Tongue (tissue), 2 donors: ENCODE results near the gene KMT2A. TPM values are rescaled to one million over a fixed set of nuclear protein-coding genes. Genes with fewer than 3 reads are reported as not detected.

ENCODE experiments used
- DNase-seq: peaks from one replicate; pipeline ENCODE4 v3.0.0-alpha.2; 2015
- total RNA-seq: library from RNA; depleted of rRNA; stranded (reverse); fragments of >200 nt; gene quantifications from one replicate; pipeline ENCODE4 v1.2.3, GENCODE V29; 2014

Gene KMT2A
- total RNA-seq, 1 donor from 2014 or later = 64.5 TPM

DNA sequence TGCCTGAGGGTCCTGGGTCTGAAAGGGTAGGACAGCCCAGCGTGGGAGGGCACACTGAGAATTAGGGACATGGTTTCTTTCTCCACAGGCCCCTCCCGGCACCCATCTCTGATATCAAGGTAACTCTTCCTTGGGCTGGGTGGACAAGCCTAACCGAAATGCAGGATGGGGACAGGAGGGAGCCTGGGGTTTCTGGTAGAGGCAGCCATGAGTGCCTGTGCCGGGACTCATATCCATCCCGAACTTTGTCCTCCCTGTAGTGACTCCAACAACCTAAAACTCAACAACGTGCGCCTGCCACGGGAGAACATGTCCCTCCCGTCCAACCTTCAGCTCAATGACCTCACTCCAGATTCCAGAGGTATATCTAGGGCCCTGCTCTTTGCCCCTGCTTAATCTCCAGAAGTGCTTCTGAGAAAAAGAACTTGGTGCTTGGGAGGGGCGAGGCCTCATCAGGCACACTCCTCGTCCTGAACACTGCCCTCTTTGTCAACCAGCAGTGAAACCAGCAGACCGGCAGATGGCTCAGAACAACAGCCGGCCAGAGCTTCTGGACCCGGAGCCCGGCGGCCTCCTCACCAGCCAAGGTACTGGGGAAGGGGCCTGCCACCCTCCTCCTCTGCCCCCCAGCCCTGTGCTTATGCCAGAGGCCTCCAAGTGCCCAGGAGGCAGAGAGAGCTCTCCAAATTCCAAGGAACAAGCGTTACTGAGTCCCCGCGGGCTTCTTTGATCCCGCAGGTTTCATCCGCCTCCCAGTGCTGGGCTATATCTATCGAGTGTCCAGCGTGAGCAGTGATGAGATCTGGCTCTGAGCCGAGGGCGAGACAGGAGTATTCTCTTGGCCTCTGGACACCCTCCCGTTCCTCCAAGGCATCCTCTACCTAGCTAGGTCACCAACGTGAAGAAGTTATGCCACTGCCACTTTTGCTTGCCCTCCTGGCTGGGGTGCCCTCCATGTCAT, 97.8 kb downstream of the KMT2A start:
- peak; percentile 31 for DNase-seq

DNA sequence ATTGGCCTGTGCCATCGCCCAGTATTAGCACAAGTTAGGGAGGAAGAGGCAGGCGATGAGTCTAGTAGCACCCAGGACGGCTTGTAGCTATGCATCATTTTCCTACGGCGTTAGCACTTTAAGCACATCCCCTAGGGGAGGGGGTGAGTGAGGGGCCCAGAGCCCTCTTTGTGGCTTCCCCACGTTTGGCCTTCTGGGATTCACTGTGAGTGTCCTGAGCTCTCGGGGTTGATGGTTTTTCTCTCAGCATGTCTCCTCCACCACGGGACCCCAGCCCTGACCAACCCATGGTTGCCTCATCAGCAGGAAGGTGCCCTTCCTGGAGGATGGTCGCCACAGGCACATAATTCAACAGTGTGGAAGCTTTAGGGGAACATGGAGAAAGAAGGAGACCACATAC, 99.0 kb downstream of the KMT2A start:
- DNase-seq = no peak

DNA sequence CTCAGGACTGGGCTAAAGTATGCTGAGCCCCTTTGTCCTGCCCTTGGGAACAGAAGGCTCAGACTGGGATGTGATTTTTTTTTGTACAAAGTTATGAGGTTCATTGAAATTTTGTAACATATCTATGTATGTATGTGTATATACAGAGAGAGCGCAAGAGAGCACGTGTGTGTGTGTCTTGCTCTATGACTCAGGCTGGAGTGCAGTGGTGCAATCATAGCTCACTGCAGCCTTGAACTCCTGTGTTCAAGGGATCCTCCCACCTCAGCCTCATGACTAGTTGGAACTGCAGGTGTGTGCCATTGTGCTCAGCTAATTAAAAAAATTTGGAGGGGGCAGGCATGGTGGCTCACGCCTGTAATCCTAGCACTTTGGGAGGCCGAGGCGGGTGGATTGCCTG, 100.4 kb downstream of the KMT2A start:
- DNase-seq = no peak

DNA sequence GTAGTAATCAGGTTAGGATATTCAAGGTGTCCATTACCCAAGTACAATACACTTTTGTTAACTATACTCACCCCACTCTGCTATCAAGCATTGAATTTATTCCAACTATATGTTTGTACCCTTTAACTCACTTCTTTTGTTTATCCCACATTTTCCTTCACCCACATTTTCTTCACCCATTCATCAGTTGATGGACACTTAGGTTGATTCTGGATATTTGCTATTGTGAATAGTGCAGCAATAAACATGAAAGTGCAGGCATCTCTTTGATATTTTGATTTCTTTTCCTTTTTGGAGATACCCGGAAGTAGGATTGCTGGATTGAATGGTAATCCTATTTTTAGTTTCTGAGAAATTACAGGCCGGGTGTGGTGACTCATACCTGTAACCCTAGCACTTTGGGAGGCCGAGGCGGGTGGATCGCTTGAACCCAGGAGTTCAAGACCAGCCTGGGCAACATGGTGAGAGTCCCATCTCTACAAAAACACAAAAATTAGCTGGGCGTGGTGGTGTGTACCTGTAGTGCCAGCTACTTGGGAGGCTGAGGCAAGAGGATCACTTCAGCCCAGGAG, 101.2 kb downstream of the KMT2A start:
- DNase-seq = no peak

DNA sequence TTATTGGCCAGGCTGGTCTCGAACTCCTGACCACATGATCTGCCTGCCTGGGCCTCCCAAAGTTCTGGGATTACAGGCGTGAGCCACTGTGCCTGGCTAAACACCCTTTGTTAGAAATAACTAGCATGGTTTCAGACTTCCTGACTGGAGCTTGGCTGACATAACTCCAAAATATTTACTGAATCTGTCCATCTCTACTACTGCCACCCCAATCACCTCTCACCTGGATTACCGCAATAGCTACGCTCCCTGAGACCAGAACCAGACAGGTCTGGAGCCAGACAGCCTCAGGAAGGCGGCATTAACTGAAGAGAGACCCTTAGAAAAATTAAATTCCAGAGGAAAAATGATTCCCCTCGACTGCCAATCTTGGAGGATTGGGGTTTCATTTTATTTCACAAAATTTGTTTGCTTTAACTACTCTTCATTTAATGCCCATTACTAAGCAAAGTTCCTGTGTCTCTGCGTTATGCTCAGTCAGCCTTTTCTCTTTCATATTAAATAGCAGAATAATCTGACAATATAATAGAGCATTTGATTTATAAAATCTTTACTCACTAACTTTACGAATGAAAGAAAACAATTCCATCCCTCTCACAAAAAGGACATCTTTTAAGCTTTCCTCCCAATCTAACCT, 107.8 kb downstream of the KMT2A start:
- no peak for DNase-seq

DNA sequence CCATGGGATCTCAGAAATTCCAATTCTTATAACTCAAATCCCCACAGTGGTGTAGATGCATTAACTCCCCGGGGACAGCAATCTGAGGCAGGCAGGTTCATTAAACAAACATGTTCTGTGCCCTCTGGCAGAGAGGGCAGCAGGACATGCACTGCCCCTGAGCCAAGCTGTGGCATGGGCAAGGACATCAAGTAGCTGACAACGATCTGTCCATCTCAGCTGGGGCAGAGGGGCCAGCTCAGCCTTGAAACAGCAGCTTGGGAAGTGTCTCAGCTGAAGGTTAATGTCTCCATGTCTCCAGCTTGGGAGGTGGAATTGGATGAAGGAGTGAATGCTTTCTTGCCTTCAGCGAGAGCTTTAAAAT, 108.3 kb downstream of the KMT2A start:
- DNase-seq = no peak

DNA sequence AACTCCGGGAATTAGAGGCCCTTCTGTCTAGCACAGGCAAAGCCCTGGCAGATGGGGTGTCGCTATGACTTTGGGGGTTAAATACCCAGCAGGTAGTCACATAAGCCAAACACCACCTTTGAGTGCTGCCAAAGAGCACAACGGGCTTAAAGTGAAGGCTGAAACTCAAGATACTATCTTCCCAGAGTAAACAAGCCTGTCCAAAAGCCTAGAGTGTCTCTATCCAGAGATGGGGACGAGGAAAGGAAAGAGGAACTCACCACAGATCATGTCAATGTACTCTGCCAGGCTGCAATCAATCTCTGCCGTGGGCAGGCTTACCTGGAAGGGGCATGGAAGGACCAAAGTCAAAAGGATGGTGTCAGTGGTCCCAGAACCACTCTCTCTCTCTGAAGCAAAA, 109.2 kb downstream of the KMT2A start:
- DNase-seq = no peak

DNA sequence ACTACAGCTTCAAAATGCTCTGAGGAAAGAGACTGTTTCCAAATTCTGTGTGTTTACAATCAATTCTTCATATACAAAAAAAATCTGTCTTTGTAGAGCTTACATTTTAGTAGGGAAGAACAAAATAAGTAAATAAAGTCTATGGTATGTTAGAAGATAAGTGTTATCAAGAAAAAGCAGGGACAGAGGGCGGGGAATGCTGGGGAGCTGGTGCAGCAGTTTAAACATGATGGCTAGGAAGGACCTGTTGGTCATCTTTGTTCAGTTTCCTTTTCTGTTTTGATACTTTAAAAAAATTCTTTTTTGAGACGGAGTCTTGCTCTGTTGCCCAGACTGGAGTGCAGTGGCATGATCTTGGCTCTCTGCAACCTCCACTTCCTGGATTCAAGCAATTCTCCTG, 110.8 kb downstream of the KMT2A start:
- DNase-seq = no peak

DNA sequence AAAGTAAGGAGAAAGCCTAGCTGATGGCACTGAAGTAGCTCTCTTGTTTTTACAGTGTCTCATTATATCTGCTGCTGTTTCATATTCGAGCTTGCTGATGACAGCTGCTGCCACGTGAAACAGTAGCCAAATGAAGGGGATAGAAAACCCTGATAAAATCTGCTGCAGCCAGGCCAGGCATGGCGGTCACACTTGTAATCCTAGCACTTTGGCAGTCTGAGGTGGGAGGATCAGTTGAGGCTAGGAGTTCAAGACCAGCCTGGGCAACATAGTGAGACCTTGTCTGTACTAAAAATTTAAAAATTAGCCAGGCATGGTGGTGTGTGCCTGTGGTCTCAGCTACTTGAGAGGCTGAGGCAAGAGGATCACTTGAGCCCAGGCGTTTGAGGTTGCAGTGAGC, 116.0 kb downstream of the KMT2A start:
- no peak for DNase-seq

DNA sequence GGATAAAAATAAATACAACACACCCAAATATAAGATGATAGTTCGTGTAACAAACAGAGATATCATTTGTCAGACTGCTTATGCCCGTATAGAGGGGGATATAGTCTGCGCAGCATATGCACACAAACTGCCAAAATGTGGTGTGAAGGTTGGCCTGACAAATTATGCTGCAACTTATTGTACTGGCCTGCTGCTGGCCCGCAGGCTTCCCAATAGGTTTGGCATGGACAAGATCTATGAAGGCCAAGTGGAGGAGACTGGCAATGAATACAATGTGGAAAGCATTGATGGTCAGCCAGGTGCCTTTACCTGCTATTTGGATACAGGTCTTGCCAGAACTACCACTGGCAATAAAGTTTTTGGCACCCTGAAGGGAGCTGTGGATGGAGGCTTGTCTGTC, 124.5 kb downstream of the KMT2A start:
- DNase-seq = no peak

DNA sequence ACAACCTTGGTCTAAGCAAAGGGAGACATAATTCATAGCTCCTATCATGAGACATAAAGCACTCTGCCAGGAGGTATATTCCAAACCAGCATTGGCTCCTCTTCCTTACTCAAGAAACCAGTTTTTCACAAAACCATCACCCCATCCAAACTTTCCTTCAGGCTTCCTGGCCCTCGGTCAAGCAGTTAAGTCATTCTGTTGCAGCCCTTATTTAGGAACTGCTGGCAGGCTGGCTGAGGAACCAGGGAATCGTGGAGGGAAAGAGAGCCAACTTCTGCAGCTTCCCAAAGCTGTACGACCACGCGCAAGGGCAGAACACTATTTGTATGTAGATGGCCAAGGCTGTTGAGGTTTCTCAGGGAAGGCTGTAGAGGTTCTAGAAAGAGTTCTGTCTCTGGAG, 128.8 kb downstream of the KMT2A start:
- peak; percentile 45 for DNase-seq

DNA sequence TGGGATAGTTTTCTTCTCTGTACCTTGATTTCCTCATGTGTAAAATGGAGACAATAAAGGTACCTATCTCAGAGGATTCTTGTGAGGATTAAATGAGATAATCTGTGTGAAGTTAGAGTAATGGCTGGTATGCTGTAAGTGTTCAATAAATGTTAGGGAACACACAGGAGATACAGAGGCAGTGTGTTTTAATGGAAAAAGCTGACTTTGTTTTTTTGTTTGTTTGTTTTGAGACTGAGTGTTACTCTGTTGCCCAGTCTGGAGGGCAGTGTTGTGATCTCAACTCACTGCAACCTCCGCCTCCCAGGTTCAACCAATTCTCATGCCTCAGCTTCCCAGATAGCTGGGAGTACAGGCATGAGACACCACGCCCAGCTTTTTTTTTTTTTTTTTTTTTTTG, 133.4 kb downstream of the KMT2A start:
- no peak for DNase-seq

DNA sequence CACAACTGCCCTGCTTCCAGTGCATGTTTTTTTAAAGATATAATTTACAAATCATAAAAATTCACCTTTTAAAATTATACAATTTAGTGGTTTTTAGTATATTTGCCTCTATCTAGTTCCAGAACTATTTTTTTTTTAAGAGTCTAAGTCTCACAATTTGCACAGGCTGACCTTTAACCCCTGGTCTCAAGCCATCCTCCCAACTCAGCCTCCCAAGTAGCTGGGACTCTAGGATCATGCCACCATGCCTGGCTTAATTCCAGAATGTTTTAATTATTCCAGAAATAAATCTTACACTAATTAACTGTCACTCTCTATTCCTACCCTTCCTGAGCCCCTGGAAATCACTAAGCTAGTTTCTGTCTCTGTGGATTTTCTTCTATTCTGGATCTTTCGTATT, 134.5 kb downstream of the KMT2A start:
- DNase-seq = no peak

DNA sequence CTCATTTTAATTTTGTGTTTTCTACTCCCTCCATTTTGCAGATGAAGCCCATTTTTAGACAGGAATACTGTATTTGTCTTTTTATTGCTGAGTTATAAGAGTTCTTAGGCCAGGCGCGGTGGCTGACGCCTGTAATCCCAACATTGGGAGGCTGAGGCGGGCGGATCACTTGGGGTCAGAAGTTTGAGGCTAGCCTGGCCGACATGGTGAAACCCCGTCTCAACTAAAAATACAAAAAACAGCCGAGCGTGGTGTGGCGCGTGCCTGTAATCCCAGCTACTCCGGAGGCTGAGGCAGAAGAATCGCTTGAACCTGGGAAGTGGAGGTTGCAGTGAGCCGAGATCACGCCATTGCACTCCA, 135.4 kb downstream of the KMT2A start:
- DNase-seq = peak; percentile 33

DNA sequence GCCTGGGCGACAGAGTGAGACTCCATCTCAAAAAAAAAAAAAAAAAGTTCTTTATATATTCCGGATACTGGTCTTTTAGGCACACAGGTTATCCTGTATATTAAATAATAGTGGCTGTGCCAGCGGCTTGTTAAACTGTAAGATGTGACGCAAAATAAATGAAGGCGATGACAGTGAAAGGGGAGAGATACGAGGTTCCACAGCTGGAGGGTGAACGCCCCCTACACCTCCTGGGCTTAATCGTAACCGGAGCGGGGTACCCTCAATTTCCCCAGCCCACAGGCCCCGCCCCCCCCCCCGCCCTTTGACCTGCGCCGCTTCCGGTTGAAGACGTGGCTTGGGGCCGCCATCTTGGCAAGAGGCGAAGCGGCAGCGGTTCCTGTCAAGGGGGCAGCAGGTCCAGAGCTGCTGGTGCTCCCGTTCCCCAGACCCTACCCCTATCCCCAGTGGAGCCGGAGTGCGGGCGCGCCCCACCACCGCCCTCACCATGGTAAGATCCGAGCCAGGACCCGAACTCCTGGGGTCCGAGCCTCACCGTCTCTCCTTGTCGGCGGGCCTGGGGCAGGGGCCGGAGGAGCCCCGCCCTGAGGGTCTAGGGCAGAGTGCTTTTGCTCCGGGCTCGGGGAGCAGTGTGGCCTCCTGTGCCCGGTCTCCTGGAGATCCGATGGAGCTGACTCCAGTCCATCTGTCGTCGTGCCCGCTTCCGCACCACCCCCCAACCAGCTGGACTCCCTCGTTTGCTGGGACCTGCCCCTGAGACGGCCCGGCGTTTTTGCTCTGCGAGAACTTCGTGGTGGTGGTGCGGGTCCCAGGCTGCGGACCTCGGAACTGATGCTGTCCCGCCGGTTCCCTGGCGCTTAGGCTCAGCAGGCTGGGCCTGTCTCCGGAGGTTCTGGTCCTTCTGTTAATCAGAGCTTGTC, 136.0 kb downstream of the KMT2A start, which contains the start of gene ARCN1:
ARCN1 (plus strand) TSS at position 349 of the 920 bp plus-strand sequence; CDS start at position 488, 139 bp downstream.
- peak; percentile 93 for DNase-seq

DNA sequence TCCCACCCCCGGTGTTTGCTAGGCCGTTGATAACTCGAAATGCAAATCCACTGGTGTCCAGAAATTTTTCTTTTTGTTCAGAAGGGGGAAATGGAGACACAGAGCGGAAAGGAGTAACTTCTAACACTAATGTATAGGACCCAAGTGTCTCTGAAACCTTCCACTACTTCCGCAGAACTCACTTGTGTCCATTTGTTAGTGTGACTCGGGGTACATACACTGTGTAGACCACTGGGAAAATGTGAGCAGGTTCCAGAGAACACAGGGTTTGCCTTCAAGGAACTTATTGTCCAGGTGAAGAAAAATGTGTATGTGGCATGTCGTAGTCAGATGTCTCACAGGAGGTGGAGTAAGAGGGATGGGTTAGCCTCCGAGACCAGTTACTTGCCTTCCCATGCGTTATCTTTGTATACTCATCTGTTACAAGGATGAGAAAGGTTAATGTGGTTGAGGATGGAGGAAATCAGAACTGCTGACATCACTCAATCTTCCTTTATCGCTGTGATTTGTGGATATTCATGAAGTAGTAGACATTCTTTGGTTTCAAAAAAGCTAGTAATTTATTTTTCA, 136.8 kb downstream of the KMT2A start:
- peak; percentile 57 for DNase-seq

DNA sequence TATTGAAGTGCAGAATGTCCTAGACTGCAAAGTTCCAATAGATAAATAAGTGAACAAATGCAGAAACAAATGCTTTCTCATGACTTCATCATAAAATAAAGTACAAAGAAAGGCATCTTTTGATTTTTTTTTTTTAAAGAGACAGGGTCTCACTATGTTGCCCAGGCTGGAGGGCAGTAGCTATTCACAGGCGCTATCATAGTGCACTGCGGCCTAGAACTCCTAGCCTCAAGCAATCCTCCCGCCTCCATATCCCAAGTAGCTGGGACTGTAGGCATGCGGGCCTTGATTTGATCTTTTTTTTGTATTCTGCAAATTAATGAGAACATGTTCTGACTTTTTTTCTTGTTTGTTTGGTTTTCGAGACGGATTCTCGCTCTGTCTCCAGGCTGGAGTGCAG, 138.3 kb downstream of the KMT2A start:
- DNase-seq = no peak
